Measurements from ENCODE around the gene MOB3B. TPM values are rescaled to one million over a fixed set of nuclear protein-coding genes. Genes with fewer than 3 reads are reported as not detected.
A peak's percentile ranks its signal among the peaks of the same experiment; 100 is the strongest.

Gene MOB3B
- total RNA-seq, 3 donors from 2014 or later (not counting 1 experiment from before 2014, with no cell fraction given) = 0.23 to 0.30 (median 0.28) TPM

- ATAC-seq = no peak
- Mint-ChIP-seq H3K27ac (no peak overlapping the region), H3K9me3 (no peaks in the 10 kb centered on the region), H3K4me1 (no peaks in the 10 kb centered on the region), H3K36me3 (no peaks in the 10 kb centered on the region), H3K4me3 (no peak overlapping the region), H3K27me3 (ENCODE audit: low read depth in 2 of 2) (no peaks in the 10 kb centered on the region)
- Histone ChIP-seq H3K27ac (ENCODE audit: low read length) (no peak overlapping the region), H3K9me3 (ENCODE audit: control insufficient read depth, insufficient read depth, low read length) (no peaks in the 10 kb centered on the region), H3K36me3 (ENCODE audit: control insufficient read depth, insufficient read depth, low read length) (no peaks in the 10 kb centered on the region), H3K4me1 (ENCODE audit: control insufficient read depth, insufficient read depth, low read length) (no peaks in the 10 kb centered on the region), H3K27me3 (ENCODE audit: control insufficient read depth, insufficient read depth, low read length) (no peaks in the 10 kb centered on the region), H3K4me3 (ENCODE audit: low read length) (no peak overlapping the region)
- intact Hi-C loops (cut with micrococcal nuclease) = loop anchor here (10.0 kb wide), 1 partner anchor 502 kb away; no protein-coding TSS in a partner anchor
- WGBS (ENCODE audit: insufficient coverage) = 96% methylated on average over 7 of the region's 7 CpGs
- no peak for DNase-seq
- TF ChIP-seq, protein P1, sequence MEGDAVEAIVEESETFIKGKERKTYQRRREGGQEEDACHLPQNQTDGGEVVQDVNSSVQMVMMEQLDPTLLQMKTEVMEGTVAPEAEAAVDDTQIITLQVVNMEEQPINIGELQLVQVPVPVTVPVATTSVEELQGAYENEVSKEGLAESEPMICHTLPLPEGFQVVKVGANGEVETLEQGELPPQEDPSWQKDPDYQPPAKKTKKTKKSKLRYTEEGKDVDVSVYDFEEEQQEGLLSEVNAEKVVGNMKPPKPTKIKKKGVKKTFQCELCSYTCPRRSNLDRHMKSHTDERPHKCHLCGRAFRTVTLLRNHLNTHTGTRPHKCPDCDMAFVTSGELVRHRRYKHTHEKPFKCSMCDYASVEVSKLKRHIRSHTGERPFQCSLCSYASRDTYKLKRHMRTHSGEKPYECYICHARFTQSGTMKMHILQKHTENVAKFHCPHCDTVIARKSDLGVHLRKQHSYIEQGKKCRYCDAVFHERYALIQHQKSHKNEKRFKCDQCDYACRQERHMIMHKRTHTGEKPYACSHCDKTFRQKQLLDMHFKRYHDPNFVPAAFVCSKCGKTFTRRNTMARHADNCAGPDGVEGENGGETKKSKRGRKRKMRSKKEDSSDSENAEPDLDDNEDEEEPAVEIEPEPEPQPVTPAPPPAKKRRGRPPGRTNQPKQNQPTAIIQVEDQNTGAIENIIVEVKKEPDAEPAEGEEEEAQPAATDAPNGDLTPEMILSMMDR (IDR thresholded peaks at IDR 0.05) = no peak
Measured at GRCh38 chr9:27537027-27537435, 7.4 kb upstream of the MOB3B start.

- Mint-ChIP-seq H3K27ac (no peak overlapping the region), H3K36me3 (no peaks in the 10 kb centered on the region), H3K27me3 (ENCODE audit: low read depth in 2 of 2) (no peaks in the 10 kb centered on the region), H3K4me3 (no peak overlapping the region), H3K9me3 (no peaks in the 10 kb centered on the region), H3K4me1 (no peaks in the 10 kb centered on the region)
- no peak overlapping the region for H3K27ac ChIP-seq (ENCODE audit: low read length)
- no peaks in the 10 kb centered on the region for H3K27me3 ChIP-seq (ENCODE audit: control insufficient read depth, insufficient read depth, low read length)
- intact Hi-C loops (cut with micrococcal nuclease) = loop anchor here (10.0 kb wide), 1 partner anchor 501 kb away; no protein-coding TSS in a partner anchor
- DNase-seq (no peak), ATAC-seq (no peak)
- H3K36me3 ChIP-seq (ENCODE audit: control insufficient read depth, insufficient read depth, low read length) = no peaks in the 10 kb centered on the region
- 83% methylated on average over 3 of the region's 3 CpGs for WGBS (ENCODE audit: insufficient coverage)
- TF ChIP-seq, protein P1 (IDR thresholded peaks at IDR 0.05) = no peak
- no peak overlapping the region for H3K4me3 ChIP-seq (ENCODE audit: low read length)
- H3K4me1 ChIP-seq (ENCODE audit: control insufficient read depth, insufficient read depth, low read length) = no peaks in the 10 kb centered on the region
- H3K9me3 ChIP-seq (ENCODE audit: control insufficient read depth, insufficient read depth, low read length) = no peaks in the 10 kb centered on the region
Measured at GRCh38 chr9:27536168-27536567, 6.6 kb upstream of the MOB3B start.

DNA sequence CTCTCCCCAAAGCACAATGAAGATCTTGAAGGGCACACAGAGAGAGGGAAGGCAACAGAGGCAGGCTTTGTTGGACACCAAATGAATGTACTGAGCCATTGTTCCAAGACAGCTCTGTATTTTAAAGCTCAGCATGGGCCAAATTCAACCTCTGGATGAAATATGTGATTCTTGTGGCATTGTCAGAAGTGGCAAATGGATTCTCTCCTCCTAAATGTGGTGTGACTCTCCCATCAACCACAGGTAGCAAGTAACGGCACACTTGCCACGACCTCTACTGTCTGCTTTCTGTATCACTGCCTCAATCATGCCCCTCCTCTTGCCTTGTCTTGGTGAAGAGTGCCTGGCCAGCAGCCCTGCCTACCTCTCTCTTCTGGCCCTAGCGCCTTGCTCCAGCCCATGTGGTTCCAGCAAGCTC lies 6.1 kb upstream of the MOB3B start:
- Mint-ChIP-seq H3K4me1 (no peaks in the 10 kb centered on the region), H3K9me3 (no peaks in the 10 kb centered on the region), H3K4me3 (no peak overlapping the region), H3K27me3 (ENCODE audit: low read depth in 2 of 2) (no peaks in the 10 kb centered on the region), H3K36me3 (no peaks in the 10 kb centered on the region), H3K27ac (no peak overlapping the region)
- peak in 1 of 3 donors; percentile 58 for ATAC-seq
- Histone ChIP-seq H3K27me3 (ENCODE audit: control insufficient read depth, insufficient read depth, low read length) (no peaks in the 10 kb centered on the region), H3K4me1 (ENCODE audit: control insufficient read depth, insufficient read depth, low read length) (no peaks in the 10 kb centered on the region), H3K9me3 (ENCODE audit: control insufficient read depth, insufficient read depth, low read length) (no peaks in the 10 kb centered on the region), H3K36me3 (ENCODE audit: control insufficient read depth, insufficient read depth, low read length) (no peaks in the 10 kb centered on the region), H3K27ac (ENCODE audit: low read length) (no peak overlapping the region), H3K4me3 (ENCODE audit: low read length) (no peak overlapping the region)
- peak in 1 of 2 donors; percentile 5 for DNase-seq
- TF ChIP-seq, protein P1 (IDR thresholded peaks at IDR 0.05) = no peak
- 54% methylated on average over 3 of the region's 3 CpGs for WGBS (ENCODE audit: insufficient coverage)
- intact Hi-C loops (cut with micrococcal nuclease) = loop anchor here (10.0 kb wide), 1 partner anchor 501 kb away; no protein-coding TSS in a partner anchor

DNA sequence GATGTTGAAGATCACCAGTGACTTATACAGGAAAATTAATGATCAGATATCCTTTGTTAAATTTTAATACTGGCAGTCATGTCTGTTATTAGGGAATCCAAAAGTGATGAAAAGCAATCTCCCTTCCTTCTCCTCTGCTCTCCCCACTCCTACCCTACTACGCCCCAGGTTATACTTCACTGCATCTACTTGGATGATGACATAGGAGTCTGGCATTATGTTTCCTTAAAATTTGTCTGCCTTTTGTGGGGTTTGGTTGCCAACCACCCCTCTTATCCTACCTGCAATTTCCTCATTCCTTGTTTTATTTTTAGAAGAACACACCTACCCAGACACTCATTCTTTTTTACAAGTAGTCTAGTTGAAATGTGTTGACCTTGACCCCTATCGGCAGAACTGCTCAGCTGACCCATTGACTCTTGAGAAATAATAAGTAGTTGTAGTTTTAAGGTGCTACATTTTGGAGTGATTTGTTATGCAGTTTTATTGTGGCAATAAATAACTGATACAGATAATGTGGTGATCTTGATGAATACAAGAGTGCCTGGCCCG lies 5.1 kb upstream of the MOB3B start:
- no peak overlapping the region for H3K27ac Mint-ChIP-seq
- ATAC-seq (no peak), DNase-seq (no peak)
- H3K4me1 ChIP-seq (ENCODE audit: control insufficient read depth, insufficient read depth, low read length) = peaks cover 3% of the 10 kb centered on the region
- H3K36me3 Mint-ChIP-seq = no peaks in the 10 kb centered on the region
- no peaks in the 10 kb centered on the region for H3K36me3 ChIP-seq (ENCODE audit: control insufficient read depth, insufficient read depth, low read length)
- intact Hi-C loops (cut with micrococcal nuclease) = loop anchor here (10.0 kb wide), 1 partner anchor 500 kb away; no protein-coding TSS in a partner anchor
- no peak overlapping the region for H3K27ac ChIP-seq (ENCODE audit: low read length)
- no peaks in the 10 kb centered on the region for H3K9me3 ChIP-seq (ENCODE audit: control insufficient read depth, insufficient read depth, low read length)
- no peaks in the 10 kb centered on the region for H3K27me3 ChIP-seq (ENCODE audit: control insufficient read depth, insufficient read depth, low read length)
- no peaks in the 10 kb centered on the region for H3K9me3 Mint-ChIP-seq
- H3K4me3 ChIP-seq (ENCODE audit: low read length) = no peak overlapping the region
- no peaks in the 10 kb centered on the region for H3K4me1 Mint-ChIP-seq
- H3K27me3 Mint-ChIP-seq (ENCODE audit: low read depth in 2 of 2) = no peaks in the 10 kb centered on the region
- TF ChIP-seq, protein P1 (IDR thresholded peaks at IDR 0.05) = no peak
- H3K4me3 Mint-ChIP-seq = no peak overlapping the region
- WGBS (ENCODE audit: insufficient coverage) = 95% methylated on average over 3 of the region's 3 CpGs

Measured in natural killer cell (primary cell).